ENCODE results near the gene TEX11. TPM values are rescaled to one million over a fixed set of nuclear protein-coding genes. Genes with fewer than 3 reads are reported as not detected.
"Not testable (repeated sequence)": the region's sequence is repeated elsewhere in the genome, so short reads cannot be mapped to it uniquely, and the experiment has no call there.

TEX11 gene
- total and polyA plus RNA-seq, 8 donors = 0.06 TPM; not detected in 7

GRCh38 chrX:70720721-70721120, 187.8 kb downstream of the TEX11 start:
- H3K27me3 ChIP-seq = peaks cover 0 to under 1% of the 10 kb centered on the region in 2 donors
- no peak overlapping the region for H3K4me3 ChIP-seq
- DNase-seq (no peak), ATAC-seq (no peak)
- intact Hi-C loops (cut with DNase I) = no loop called here
- no peaks in the 10 kb centered on the region for H3K9me3 ChIP-seq
- H3K27ac ChIP-seq = no peak overlapping the region
- TF ChIP-seq CTCF (IDR thresholded peaks at IDR 0.05) = no peak
- H3K4me1 ChIP-seq = no peaks in the 10 kb centered on the region
- no peaks in the 10 kb centered on the region for H3K36me3 ChIP-seq

- H3K27ac ChIP-seq; H3K4me3 ChIP-seq; H3K4me1 ChIP-seq; H3K36me3 ChIP-seq; H3K27me3 ChIP-seq; intact Hi-C loops (cut with DNase I); ATAC-seq; DNase-seq; H3K9me3 ChIP-seq: not testable (repeated sequence)
Observed at GRCh38 chrX:70711336-70711735, 197.2 kb downstream of the TEX11 start.

GRCh38 chrX:70694339-70695122, 214.0 kb downstream of the TEX11 start:
- no peak for TF ChIP-seq CTCF (IDR thresholded peaks at IDR 0.05)
- H3K9me3 ChIP-seq = no peaks in the 10 kb centered on the region
- intact Hi-C loops (cut with DNase I) = no loop called here
- no peaks in the 10 kb centered on the region for H3K4me1 ChIP-seq
- ATAC-seq (no peak), DNase-seq (no peak)
- no peak overlapping the region for H3K4me3 ChIP-seq
- no peaks in the 10 kb centered on the region for H3K36me3 ChIP-seq
- no peaks in the 10 kb centered on the region for H3K27me3 ChIP-seq
- H3K27ac ChIP-seq = no peak overlapping the region

GRCh38 chrX:70679455-70679854, 229.1 kb downstream of the TEX11 start:
- intact Hi-C loops (cut with DNase I); H3K9me3 ChIP-seq; H3K36me3 ChIP-seq; H3K4me3 ChIP-seq; H3K27ac ChIP-seq; ATAC-seq; H3K4me1 ChIP-seq; H3K27me3 ChIP-seq: not testable (repeated sequence)
- peak in 1 of 4 donors; percentile 45 for DNase-seq

GRCh38 chrX:70675284-70675683, 233.2 kb downstream of the TEX11 start:
- Histone ChIP-seq H3K4me3 (no peak overlapping the region), H3K4me1 (no peaks in the 10 kb centered on the region), H3K27me3 (no peaks in the 10 kb centered on the region), H3K9me3 (no peaks in the 10 kb centered on the region), H3K36me3 (no peaks in the 10 kb centered on the region), H3K27ac (no peak overlapping the region)
- DNase-seq (no peak), ATAC-seq (no peak)
- no peak for TF ChIP-seq CTCF (IDR thresholded peaks at IDR 0.05)
- intact Hi-C loops (cut with DNase I) = no loop called here

GRCh38 chrX:70672326-70672725, 236.2 kb downstream of the TEX11 start:
- H3K4me1 ChIP-seq = no peaks in the 10 kb centered on the region
- intact Hi-C loops (cut with DNase I) = no loop called here
- no peaks in the 10 kb centered on the region for H3K9me3 ChIP-seq
- no peaks in the 10 kb centered on the region for H3K27me3 ChIP-seq
- no peak for TF ChIP-seq CTCF (IDR thresholded peaks at IDR 0.05)
- no peak overlapping the region for H3K27ac ChIP-seq
- ATAC-seq = no peak
- H3K4me3 ChIP-seq = no peak overlapping the region
- no peak for DNase-seq
- no peaks in the 10 kb centered on the region for H3K36me3 ChIP-seq
